Stimulated activated CD8-positive, alpha-beta memory T cell treated with anti-CD3 and anti-CD28 coated beads, Interleukin-15, amount 100 ng/mL, for 48 hours (primary cell): ENCODE measurements around the gene PPP2R3A.

Experiments used
- DNase-seq, 2 donors: peaks; one replicate each; pipeline ENCODE4 v3.0.0-alpha.2; 2020; ENCODE audit warnings: low read depth in 2 of 2

PPP2R3A gene

GRCh38 chr3:135973841-135974240 lies 8.3 kb downstream of the PPP2R3A start:
- DNase-seq = no peak

- DNase-seq = no peak
Measured at GRCh38 chr3:135975053-135975452, 9.5 kb downstream of the PPP2R3A start.

- no peak for DNase-seq
Measured at GRCh38 chr3:135975536-135975935, 10.0 kb downstream of the PPP2R3A start.

- no peak for DNase-seq
Measured at GRCh38 chr3:135980343-135980742, 14.8 kb downstream of the PPP2R3A start.

- DNase-seq = no peak
Measured at GRCh38 chr3:135981701-135982403, 16.3 kb downstream of the PPP2R3A start.

GRCh38 chr3:135982404-135982761 lies 16.9 kb downstream of the PPP2R3A start:
- DNase-seq = no peak

GRCh38 chr3:135982922-135983581 lies 17.5 kb downstream of the PPP2R3A start:
- no peak for DNase-seq

- no peak for DNase-seq
Measured at GRCh38 chr3:135987661-135988060, 22.1 kb downstream of the PPP2R3A start.

GRCh38 chr3:135989242-135989641 lies 23.7 kb downstream of the PPP2R3A start:
- DNase-seq = no peak

- DNase-seq = no peak
Measured at GRCh38 chr3:135990903-135991302, 25.4 kb downstream of the PPP2R3A start.

- no peak for DNase-seq
Measured at GRCh38 chr3:135991621-135992020, 26.1 kb downstream of the PPP2R3A start.

- DNase-seq = no peak
Measured at GRCh38 chr3:135992072-135992471, 26.5 kb downstream of the PPP2R3A start.

- DNase-seq = no peak
Measured at GRCh38 chr3:135994708-135995337, 29.3 kb downstream of the PPP2R3A start.

GRCh38 chr3:135995766-135996165 lies 30.2 kb downstream of the PPP2R3A start:
- DNase-seq = no peak

- DNase-seq = no peak
Measured at GRCh38 chr3:135997554-135998320, 32.2 kb downstream of the PPP2R3A start.

GRCh38 chr3:136008221-136008620 lies 42.7 kb downstream of the PPP2R3A start:
- DNase-seq = no peak

GRCh38 chr3:136008732-136009470 lies 43.4 kb downstream of the PPP2R3A start:
- DNase-seq = no peak

GRCh38 chr3:136018876-136019275 lies 53.3 kb downstream of the PPP2R3A start:
- no peak for DNase-seq

- DNase-seq = no peak
Measured at GRCh38 chr3:136021803-136022202, 56.3 kb downstream of the PPP2R3A start.

- DNase-seq = no peak
Measured at GRCh38 chr3:136022529-136023263, 57.2 kb downstream of the PPP2R3A start.
